Hepatocyte (in vitro differentiated cells): ENCODE measurements around the gene CLPSL1. TPM values are rescaled to one million over a fixed set of nuclear protein-coding genes. Genes with fewer than 3 reads are reported as not detected.

Experiments used
- DNase-seq: peaks from one replicate; pipeline ENCODE4 v3.0.0-alpha.2; 2016; ENCODE audit warnings: low spot score
- H2AFZ ChIP-seq: fragments of 200-600 bp; sonication (generic); 2 replicates; pipeline ENCODE4 v1.6.0; 2016; ENCODE audit warnings: antibody characterized with exemption, mild to moderate bottlenecking
- H3K27ac ChIP-seq: fragments of 200-600 bp; sonication (generic); 2 replicates; pipeline ENCODE4 v1.5.1; 2016; ENCODE audit warnings: mild to moderate bottlenecking
- H3K27me3 ChIP-seq: fragments of 200-600 bp; sonication (generic); 2 replicates; pipeline ENCODE4 v1.6.1; 2016
- H3K36me3 ChIP-seq: fragments of 200-600 bp; sonication (generic); replicated peaks from 2 replicates; pipeline ENCODE4 v1.5.1; 2016; ENCODE audit warnings: low read depth; ENCODE audit not compliant: insufficient read depth
- H3K4me1 ChIP-seq: fragments of 200-600 bp; sonication (generic); 2 replicates; pipeline ENCODE4 v1.5.1; 2016; ENCODE audit warnings: mild to moderate bottlenecking, moderate library complexity; ENCODE audit not compliant: insufficient read depth
- H3K4me2 ChIP-seq: fragments of 200-600 bp; sonication (generic); 2 replicates; pipeline ENCODE4 v1.6.0; 2016
- H3K4me3 ChIP-seq: fragments of 200-600 bp; sonication (generic); 2 replicates; pipeline ENCODE4 v1.5.1; 2016; ENCODE audit warnings: mild to moderate bottlenecking
- H3K79me2 ChIP-seq: fragments of 200-600 bp; sonication (generic); 2 replicates; pipeline ENCODE4 v1.6.0; 2017; ENCODE audit warnings: mild to moderate bottlenecking
- H3K9me2 ChIP-seq: fragments of 200-600 bp; sonication (generic); replicated peaks from 2 replicates; pipeline ENCODE4 v1.6.0; 2017; ENCODE audit warnings: mild to moderate bottlenecking; ENCODE audit not compliant: insufficient read depth
- H3K9me3 ChIP-seq: fragments of 200-600 bp; sonication (generic); 2 replicates; pipeline ENCODE4 v1.5.1; 2016; ENCODE audit warnings: low read depth, mild to moderate bottlenecking
- H4K20me1 ChIP-seq: fragments of 200-600 bp; sonication (generic); 2 replicates; pipeline ENCODE4 v1.6.0; 2016; ENCODE audit warnings: mild to moderate bottlenecking; ENCODE audit not compliant: insufficient read depth, poor library complexity, severe bottlenecking
- EZH2 ChIP-seq: fragments of 200-600 bp; sonication (generic); IDR thresholded peaks from 2 replicates; pipeline ENCODE4 v1.6.1; 2016; ENCODE audit warnings: antibody characterized with exemption, mild to moderate bottlenecking, borderline replicate concordance
- EZH2phosphoT487 ChIP-seq: fragments of 200-600 bp; sonication (generic); IDR thresholded peaks from one replicate; pipeline ENCODE4 v1.6.1; 2018; ENCODE audit warnings: antibody characterized with exemption, mild to moderate bottlenecking, low read depth, moderate library complexity; ENCODE audit not compliant: unreplicated experiment, severe bottlenecking
- WGBS: methylation state at CpG from one replicate; pipeline ENCODE4 v1.1.6; 2016; ENCODE audit warnings: low lambda C conversion rate; ENCODE audit errors: missing lambda C conversion rate; 5-methylcytosine and 5-hydroxymethylcytosine counted together
- polyA plus RNA-seq: library from polyadenylated mRNA; unstranded; fragments of >200 nt; fragmentation: Nextera tagmentation; extraction: Ambion mirVana; gene quantifications from 2 replicates; pipeline ENCODE4 v1.2.1, GENCODE V29; 2016
- total RNA-seq: library from RNA; depleted of rRNA; stranded (reverse); fragments of >200 nt; gene quantifications from 2 replicates; pipeline ENCODE4 v1.2.3, GENCODE V29; 2014

The CLPSL1 gene
- total and polyA plus RNA-seq, 2 experiments from 2014 or later = not detected

- H3K36me3 ChIP-seq = no peaks in the 10 kb centered on the region
- no peak for DNase-seq
- H3K4me1 ChIP-seq = peaks cover 7% of the 10 kb centered on the region
- no peaks in the 10 kb centered on the region for H3K27me3 ChIP-seq
- no peak overlapping the region for H3K4me3 ChIP-seq
- TF ChIP-seq EZH2phosphoT487 = no peak
- TF ChIP-seq EZH2 = no peak
- no peak overlapping the region for H3K4me2 ChIP-seq
- no peaks in the 10 kb centered on the region for H3K9me3 ChIP-seq
- no peaks in the 10 kb centered on the region for H3K9me2 ChIP-seq
- H3K79me2 ChIP-seq = no peaks in the 10 kb centered on the region
- H3K27ac ChIP-seq = no peak overlapping the region
- H2AFZ ChIP-seq = no peak overlapping the region
- no peaks in the 10 kb centered on the region for H4K20me1 ChIP-seq
- WGBS = 92% methylated on average over 7 of the region's 7 CpGs
Measured at GRCh38 chr6:35833536-35833935, 52.7 kb downstream of the CLPSL1 start.

Other genes starting within 250 kb of the CLPSL1 start
- 73.6 and 78.8 TPM in 2 replicates for gene FKBP5, start 92.1 kb upstream of the CLPSL1 start, total RNA-seq
- 233 and 254 TPM in 2 replicates for gene FKBP5, start 92.1 kb upstream of the CLPSL1 start, polyA plus RNA-seq
- 0.83 and 1.4 TPM in 2 replicates for gene ARMC12, start 44.0 kb upstream of the CLPSL1 start, total RNA-seq
- 2.5 and 3.2 TPM in 2 replicates for gene ARMC12, start 44.0 kb upstream of the CLPSL1 start, polyA plus RNA-seq
- not detected in 2 replicates for gene CLPSL2, start 4.4 kb upstream of the CLPSL1 start, total RNA-seq
- not detected in 2 replicates for gene CLPSL2, start 4.4 kb upstream of the CLPSL1 start, polyA plus RNA-seq
- gene CLPS, start 16.3 kb downstream of the CLPSL1 start, total RNA-seq = not detected in 2 replicates
- 0.88 and 1.2 TPM in 2 replicates for gene CLPS, start 16.3 kb downstream of the CLPSL1 start, polyA plus RNA-seq
- not detected in 2 replicates for gene LHFPL5, start 24.3 kb downstream of the CLPSL1 start, total RNA-seq
- gene LHFPL5, start 24.3 kb downstream of the CLPSL1 start, polyA plus RNA-seq = 0.10 TPM in 1 of 2 replicates, not detected in the other
- gene SRPK1, start 140.1 kb downstream of the CLPSL1 start, total RNA-seq = 63.9 and 69.4 TPM in 2 replicates
- gene SRPK1, start 140.1 kb downstream of the CLPSL1 start, polyA plus RNA-seq = 39.3 and 48.0 TPM in 2 replicates
- gene SLC26A8, start 243.6 kb downstream of the CLPSL1 start, total RNA-seq = 0.48 TPM in 1 of 2 replicates, not detected in the other
- gene SLC26A8, start 243.6 kb downstream of the CLPSL1 start, polyA plus RNA-seq = 0.18 TPM in 1 of 2 replicates, not detected in the other
- 86.5 and 101 TPM in 2 replicates for gene MAPK14, start 246.8 kb downstream of the CLPSL1 start, total RNA-seq
- 41.2 and 46.8 TPM in 2 replicates for gene MAPK14, start 246.8 kb downstream of the CLPSL1 start, polyA plus RNA-seq